HepG2 (cell line): ENCODE data around the gene TSPAN8. TPM values are rescaled to one million over a fixed set of nuclear protein-coding genes. Genes with fewer than 3 reads are reported as not detected.

Source experiments
- AGO2 ChIP-seq: fragments of 200-400 bp; formaldehyde crosslinking; optimal IDR thresholded peaks from 2 replicates; pipeline ENCODE3; 2017; ENCODE audit warnings: mild to moderate bottlenecking, low read depth, low read length, moderate library complexity
- ARNT2 ChIP-seq: sonication (generic); formaldehyde crosslinking; IDR thresholded peaks from 2 replicates; pipeline ENCODE4 v1.8.0; 2022; ENCODE audit warnings: mild to moderate bottlenecking, low read depth, missing genetic modification reagents, moderate library complexity
- EEA1 ChIP-seq: sonication (generic); formaldehyde crosslinking; IDR thresholded peaks from 2 replicates; pipeline ENCODE4 v1.5.1; 2020; ENCODE audit warnings: mild to moderate bottlenecking, missing genetic modification reagents, borderline replicate concordance
- HMGA1 ChIP-seq: sonication (generic); formaldehyde crosslinking; conservative IDR thresholded peaks from 2 replicates; pipeline ENCODE4 v1.4.0; 2020; ENCODE audit warnings: missing genetic modification reagents
- KDM3A ChIP-seq: IDR thresholded peaks from 2 replicates; pipeline ENCODE4 v1.6.1; 2018; ENCODE audit warnings: low read depth, missing compliant biosample characterization
- LBX2 ChIP-seq: sonication (generic); formaldehyde crosslinking; IDR thresholded peaks from 2 replicates; pipeline ENCODE4 v1.5.0; 2020; ENCODE audit warnings: missing genetic modification reagents, mild to moderate bottlenecking, borderline replicate concordance
- MATR3 ChIP-seq: sonication (generic); formaldehyde crosslinking; IDR thresholded peaks from 2 replicates; pipeline ENCODE4 v1.4.0; 2020; ENCODE audit warnings: missing genetic modification reagents
- MIER2 ChIP-seq: IDR thresholded peaks from 2 replicates; pipeline ENCODE4 v1.6.1; 2016; ENCODE audit warnings: missing biosample characterization, missing genetic modification reagents
- RFX3 ChIP-seq: IDR thresholded peaks from 2 replicates; pipeline ENCODE4 v1.6.1; 2016; ENCODE audit warnings: missing biosample characterization, missing genetic modification reagents
- RNF2 ChIP-seq: fragments of 450-650 bp; conservative IDR thresholded peaks from 2 replicates; pipeline ENCODE4 v1.6.1; 2016; ENCODE audit warnings: low read depth
- SCMH1 ChIP-seq: sonication (generic); formaldehyde crosslinking; IDR thresholded peaks from 2 replicates; pipeline ENCODE4 v1.9.0; 2021; ENCODE audit warnings: missing genetic modification reagents, mild to moderate bottlenecking, borderline replicate concordance
- SMAD1 ChIP-seq: sonication (generic); formaldehyde crosslinking; IDR thresholded peaks from 2 replicates; pipeline ENCODE4 v1.4.0; 2020; ENCODE audit warnings: missing genetic modification reagents, low read depth, mild to moderate bottlenecking, borderline replicate concordance
- SMAD3 ChIP-seq: sonication (generic); formaldehyde crosslinking; IDR thresholded peaks from 2 replicates; pipeline ENCODE4 v1.4.0; 2020; ENCODE audit warnings: missing genetic modification reagents
- TARDBP ChIP-seq: sonication (generic); formaldehyde crosslinking; IDR thresholded peaks from 2 replicates; pipeline ENCODE4 v1.8.0; 2022; ENCODE audit warnings: mild to moderate bottlenecking, missing genetic modification reagents
- THAP11 ChIP-seq: IDR thresholded peaks from 2 replicates; pipeline ENCODE4 v1.6.1; 2016; ENCODE audit warnings: missing biosample characterization, missing genetic modification reagents
- U2AF2 ChIP-seq: fragments of 200-400 bp; formaldehyde crosslinking; IDR thresholded peaks from 2 replicates; pipeline ENCODE4 v1.6.1; 2017; ENCODE audit warnings: low read depth, mild to moderate bottlenecking, low read length
- XRCC5 ChIP-seq: fragments of 200-400 bp; formaldehyde crosslinking; optimal IDR thresholded peaks from 2 replicates; pipeline ENCODE3; 2017; ENCODE audit warnings: mild to moderate bottlenecking, low read length
- ZFP62 ChIP-seq: sonication (generic); formaldehyde crosslinking; IDR thresholded peaks from 2 replicates; pipeline ENCODE4 v1.4.0; 2020; ENCODE audit warnings: missing genetic modification reagents
- ZKSCAN1 ChIP-seq: fragments of 150-350 bp; IDR thresholded peaks from 2 replicates; pipeline ENCODE4 v1.6.1; 2014; ENCODE audit warnings: low read length
- ZNF180 ChIP-seq: sonication (generic); formaldehyde crosslinking; IDR thresholded peaks from 2 replicates; pipeline ENCODE4 v1.4.0; 2020; ENCODE audit warnings: low read depth, missing genetic modification reagents, borderline replicate concordance
- ZNF253 ChIP-seq: sonication (generic); formaldehyde crosslinking; IDR thresholded peaks from 2 replicates; pipeline ENCODE4 v1.8.0; 2022; ENCODE audit warnings: mild to moderate bottlenecking, missing genetic modification reagents, borderline replicate concordance
- ZNF431 ChIP-seq: sonication (generic); formaldehyde crosslinking; IDR thresholded peaks from 2 replicates; pipeline ENCODE4 v1.9.0; 2022; ENCODE audit warnings: missing genetic modification reagents, low read depth, mild to moderate bottlenecking, borderline replicate concordance
- ZNF512B ChIP-seq: sonication (generic); formaldehyde crosslinking; IDR thresholded peaks from 2 replicates; pipeline ENCODE4 v1.5.1; 2020; ENCODE audit warnings: missing genetic modification reagents, mild to moderate bottlenecking, borderline replicate concordance
- ZNF629 ChIP-seq: sonication (generic); formaldehyde crosslinking; conservative IDR thresholded peaks from 2 replicates; pipeline ENCODE4 v1.5.0; 2020; ENCODE audit warnings: missing genetic modification reagents
- ZNF713 ChIP-seq: sonication (generic); formaldehyde crosslinking; IDR thresholded peaks from 2 replicates; pipeline ENCODE4 v1.4.0; 2020; ENCODE audit warnings: mild to moderate bottlenecking, missing genetic modification reagents
- polyA plus RNA-seq, 8 experiments: library from polyadenylated mRNA; depleted of rRNA in 3 of 8; stranded (reverse) in 7 of 8; unstranded in 1 of 8; fragments of >200 nt; fragmentation: Illumina TruSeq in 4 of 8; extraction: Trizol in 4 of 8; gene quantifications; 2 replicates each; pipeline versions ENCODE4 v1.2.1 to v1.2.3, GENCODE V29; 2011 to 2016; ENCODE audit warnings: low read depth in 4 of 8, missing spikeins in 1 of 8, mixed read lengths in 1 of 8; ENCODE audit not compliant: insufficient read depth in 1 of 8
- total RNA-seq, 5 experiments: library from RNA; depleted of rRNA; stranded (reverse); fragments of >200 nt; fragmentation: Illumina TruSeq; extraction: Trizol; gene quantifications; 2 replicates each; pipeline ENCODE4 v1.2.3, GENCODE V29; 2016; ENCODE audit warnings: low read depth in 1 of 5
- TF ChIP-seq, protein P1 (sequence below): sonication (generic); formaldehyde crosslinking; conservative IDR thresholded peaks from 2 replicates; pipeline ENCODE4 v1.4.0; 2020; ENCODE audit warnings: missing genetic modification reagents

TSPAN8 gene
- total and polyA plus RNA-seq, 2 of the 13 experiments (the other 11 are each of a cell fraction or from before 2014, with no cell fraction given), result 3.4 to 3.9 TPM

DNA sequence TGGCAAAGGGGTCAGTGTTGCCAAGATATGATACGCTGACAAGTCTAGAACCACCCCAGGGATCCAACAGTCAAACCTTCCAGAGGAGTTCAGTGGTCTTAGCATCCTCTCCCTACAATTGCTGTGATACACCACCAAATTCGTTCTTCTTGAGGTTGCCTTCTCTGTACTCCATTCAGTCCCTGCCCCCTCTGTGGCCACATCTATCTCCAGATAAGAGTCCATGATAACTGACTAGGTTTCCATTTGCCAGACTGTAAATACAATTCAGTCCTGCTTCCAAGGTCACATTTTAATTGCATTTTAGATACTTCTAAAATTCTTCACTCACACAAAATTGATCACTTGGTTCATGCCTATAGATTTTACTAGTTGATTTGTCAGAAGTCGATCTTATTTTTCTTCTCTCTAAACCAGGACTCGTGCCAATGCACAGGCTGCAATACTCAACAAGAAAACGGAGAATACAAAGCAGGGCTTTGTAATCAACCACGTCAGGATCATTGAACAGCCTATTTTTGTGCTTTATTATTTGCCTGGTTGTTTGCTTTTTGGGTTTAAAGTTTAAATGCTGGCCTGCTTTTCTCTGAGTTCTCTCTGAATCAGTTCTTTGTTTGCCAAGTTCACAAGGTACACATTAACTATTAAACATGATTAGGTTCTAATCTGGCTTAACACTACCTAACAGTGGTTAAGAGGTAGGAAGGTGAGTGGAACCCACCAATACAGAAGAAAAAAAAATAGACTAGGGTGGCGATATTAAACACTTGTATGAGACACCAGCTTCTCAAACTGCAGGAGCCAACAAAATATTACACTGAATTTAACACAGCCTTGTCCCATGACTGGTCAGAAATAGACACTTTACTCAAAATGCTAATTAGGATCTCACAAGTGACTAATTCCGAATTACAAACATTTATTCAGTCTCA is 5.3 kb upstream of the TSPAN8 start (continued):
- TF ChIP-seq, protein P1, sequence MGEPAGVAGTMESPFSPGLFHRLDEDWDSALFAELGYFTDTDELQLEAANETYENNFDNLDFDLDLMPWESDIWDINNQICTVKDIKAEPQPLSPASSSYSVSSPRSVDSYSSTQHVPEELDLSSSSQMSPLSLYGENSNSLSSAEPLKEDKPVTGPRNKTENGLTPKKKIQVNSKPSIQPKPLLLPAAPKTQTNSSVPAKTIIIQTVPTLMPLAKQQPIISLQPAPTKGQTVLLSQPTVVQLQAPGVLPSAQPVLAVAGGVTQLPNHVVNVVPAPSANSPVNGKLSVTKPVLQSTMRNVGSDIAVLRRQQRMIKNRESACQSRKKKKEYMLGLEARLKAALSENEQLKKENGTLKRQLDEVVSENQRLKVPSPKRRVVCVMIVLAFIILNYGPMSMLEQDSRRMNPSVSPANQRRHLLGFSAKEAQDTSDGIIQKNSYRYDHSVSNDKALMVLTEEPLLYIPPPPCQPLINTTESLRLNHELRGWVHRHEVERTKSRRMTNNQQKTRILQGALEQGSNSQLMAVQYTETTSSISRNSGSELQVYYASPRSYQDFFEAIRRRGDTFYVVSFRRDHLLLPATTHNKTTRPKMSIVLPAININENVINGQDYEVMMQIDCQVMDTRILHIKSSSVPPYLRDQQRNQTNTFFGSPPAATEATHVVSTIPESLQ (CRISPR knock-in tag), result no peak
- TF ChIP-seq XRCC5 (peak; percentile 32), RNF2 (no peak), TARDBP (CRISPR knock-in tag) (peak; percentile 72), ZNF180 (CRISPR knock-in tag) (no peak), ZKSCAN1 (no peak), ZNF713 (CRISPR knock-in tag) (no peak), SMAD3 (no peak; the same call in none of the 2 replicates), THAP11 (CRISPR knock-in tag) (no peak; the same call in 1 of the 2 replicates), MIER2 (no peak), ZFP62 (CRISPR knock-in tag) (no peak), SMAD1 (CRISPR knock-in tag) (no peak), AGO2 (no peak), MATR3 (CRISPR knock-in tag) (no peak), ZNF629 (CRISPR knock-in tag) (no peak), ZNF512B (no peak), LBX2 (CRISPR knock-in tag) (no peak), ZNF431 (CRISPR knock-in tag) (no peak), RFX3 (CRISPR knock-in tag) (no peak), ARNT2 (CRISPR knock-in tag) (no peak), KDM3A (CRISPR knock-in tag) (0 out of 2 replicates have a peak, but pooled peaks have one; percentile 56), EEA1 (CRISPR knock-in tag) (no peak), HMGA1 (CRISPR knock-in tag) (no peak), SCMH1 (CRISPR knock-in tag) (no peak), ZNF253 (CRISPR knock-in tag) (no peak), U2AF2 (no peak)
